HG03469 (cell line): Measurements from ENCODE around the gene FGF8.

Experiments used
- ATAC-seq: cut with Tn5 transposase; IDR thresholded peaks from one replicate; pipeline ENCODE4 v1.9.1; 2021; ENCODE audit warnings: mild to moderate bottlenecking, moderate library complexity, moderate number of reproducible peaks; ENCODE audit not compliant: unreplicated experiment

FGF8 gene

DNA sequence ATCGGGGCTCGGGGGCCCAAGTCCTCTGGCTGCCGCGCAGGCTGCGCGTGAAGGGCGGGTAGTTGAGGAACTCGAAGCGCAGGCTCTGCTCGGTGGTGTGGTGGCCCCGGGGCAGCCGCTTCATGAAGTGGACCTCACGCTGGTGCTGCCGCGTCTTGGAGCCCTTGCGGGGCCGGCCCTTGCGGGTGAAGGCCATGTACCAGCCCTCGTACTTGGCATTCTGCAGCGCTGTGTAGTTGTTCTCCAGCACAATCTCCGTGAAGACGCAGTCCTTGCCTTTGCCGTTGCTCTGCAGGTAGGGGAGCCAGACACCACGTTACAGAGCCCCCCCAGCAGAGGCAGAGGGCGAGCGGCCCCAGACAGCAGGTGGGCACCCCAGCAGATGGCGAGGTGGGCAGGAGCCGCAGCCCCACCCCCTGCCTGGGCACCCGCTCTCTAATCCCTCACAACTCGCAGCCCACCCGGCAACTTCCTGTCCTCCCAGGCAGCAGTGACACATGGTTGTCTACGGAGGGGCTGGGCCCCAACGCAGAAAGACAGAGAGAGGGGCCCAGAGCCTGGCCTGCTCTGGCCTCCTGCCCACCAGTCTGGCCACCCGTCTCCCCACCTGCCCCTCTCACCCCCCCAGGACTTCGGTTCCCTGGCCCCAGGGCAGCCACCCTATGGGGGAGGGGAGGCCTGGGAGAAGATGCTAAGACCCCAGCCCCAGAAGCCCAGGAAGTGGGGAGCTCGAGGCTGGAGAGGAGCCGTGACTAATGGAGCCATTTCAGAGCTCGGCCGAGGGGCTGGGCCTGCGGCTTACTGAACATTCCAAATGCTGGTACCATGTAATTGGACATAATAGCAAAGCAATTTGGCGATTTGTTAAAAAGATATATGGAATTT lies 5.3 kb downstream of the FGF8 start:
- ATAC-seq = no peak

DNA sequence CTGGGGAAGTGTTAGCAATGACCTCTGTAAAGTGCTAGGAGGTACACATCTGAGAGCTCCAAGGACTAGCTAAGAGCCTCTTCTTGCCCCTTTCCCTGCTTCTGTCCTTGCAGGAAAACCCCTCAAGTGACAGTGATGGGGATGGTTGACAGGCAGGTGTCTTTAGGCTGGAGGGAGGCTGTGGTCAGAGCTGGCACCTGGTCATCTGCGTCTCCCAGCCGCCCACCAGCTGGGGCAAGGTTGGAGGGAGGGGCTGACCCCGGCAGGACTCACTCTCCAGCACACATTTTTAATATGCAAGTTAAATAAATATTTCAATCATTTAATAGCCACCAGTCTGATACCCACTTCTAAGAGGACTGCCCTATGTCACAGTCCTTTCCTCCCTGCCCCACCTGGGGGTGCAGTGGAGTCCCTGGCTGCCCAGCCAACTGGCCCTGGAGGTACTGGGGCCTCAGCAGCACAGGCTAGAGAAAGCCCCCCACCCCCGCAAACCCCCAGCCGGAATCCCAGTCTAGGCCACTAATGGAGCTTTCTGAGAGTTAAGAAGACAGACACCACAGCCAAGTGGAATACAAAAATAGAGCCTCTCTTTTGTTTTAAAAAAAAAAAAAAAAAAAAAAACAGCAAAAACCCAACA lies 6.3 kb downstream of the FGF8 start:
- no peak for ATAC-seq

DNA sequence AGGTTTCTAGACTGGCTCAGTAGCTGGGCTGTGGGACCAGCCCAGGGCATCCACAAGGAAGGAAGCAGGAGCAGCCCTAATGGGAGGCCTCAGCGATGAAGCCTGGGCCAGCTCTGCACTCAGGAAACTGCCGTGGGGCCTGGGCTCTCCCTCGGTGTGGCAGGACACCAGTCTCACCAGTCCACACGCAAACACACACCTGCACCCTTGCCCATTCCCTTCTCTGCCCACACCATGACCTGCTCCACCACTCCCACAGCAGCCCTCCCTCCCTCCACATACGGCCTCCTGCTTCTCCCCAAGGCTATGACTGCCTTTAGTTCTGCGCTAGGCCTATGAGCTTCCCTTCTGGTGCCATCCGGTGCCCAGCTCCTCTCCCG lies 7.1 kb downstream of the FGF8 start:
- ATAC-seq = no peak

GRCh38 chr10:101767966-101768790 lies 7.7 kb downstream of the FGF8 start:
- no peak for ATAC-seq

GRCh38 chr10:101767600-101767945 lies 8.3 kb downstream of the FGF8 start:
- no peak for ATAC-seq

- ATAC-seq = no peak
These were observed 8.9 kb downstream of the FGF8 start for GRCh38 chr10:101766753-101767599.

- ATAC-seq = no peak
These were observed 9.6 kb downstream of the FGF8 start for GRCh38 chr10:101766306-101766705.

GRCh38 chr10:101763141-101763846 lies 12.6 kb downstream of the FGF8 start:
- no peak for ATAC-seq

- no peak for ATAC-seq
These were observed 13.2 kb downstream of the FGF8 start for GRCh38 chr10:101762736-101763135.

GRCh38 chr10:101761226-101761625 lies 14.7 kb downstream of the FGF8 start:
- ATAC-seq = no peak

DNA sequence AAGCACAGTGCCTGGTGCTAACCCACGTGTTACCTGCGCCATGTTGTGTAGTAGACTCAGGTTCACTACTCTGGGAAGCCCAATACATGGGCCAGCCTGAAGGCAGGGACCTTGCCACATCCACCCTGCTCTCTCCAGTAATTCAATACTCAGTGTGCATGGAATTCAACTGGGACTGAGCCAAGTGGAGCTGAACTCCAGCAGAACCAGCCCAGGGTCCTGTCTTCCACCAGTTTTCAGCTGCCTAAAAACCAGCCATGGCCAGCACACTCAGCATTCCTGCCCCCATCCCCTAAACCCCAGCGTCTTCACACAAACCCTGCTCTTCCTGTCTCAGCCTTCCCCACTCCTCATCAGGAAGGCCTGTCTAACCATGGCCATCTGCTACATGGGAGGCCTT lies 15.4 kb downstream of the FGF8 start:
- ATAC-seq = no peak

GRCh38 chr10:101759309-101760247 lies 16.3 kb downstream of the FGF8 start:
- ATAC-seq = no peak

GRCh38 chr10:101758858-101759257 lies 17.1 kb downstream of the FGF8 start:
- no peak for ATAC-seq

- no peak for ATAC-seq
These were observed 23.7 kb downstream of the FGF8 start for GRCh38 chr10:101752241-101752640.

GRCh38 chr10:101749047-101750016 lies 26.6 kb downstream of the FGF8 start:
- no peak for ATAC-seq

GRCh38 chr10:101748496-101748895 lies 27.4 kb downstream of the FGF8 start:
- no peak for ATAC-seq

GRCh38 chr10:101745074-101745696 lies 30.7 kb downstream of the FGF8 start:
- ATAC-seq = no peak
